ENCODE data around the gene NEDD1. TPM values are rescaled to one million over a fixed set of nuclear protein-coding genes. Genes with fewer than 3 reads are reported as not detected.

NEDD1 gene
- total RNA-seq, 1 experiment from 2014 or later = 35.4 TPM

- TF ChIP-seq ATF3 (IDR thresholded peaks at IDR 0.05) (no peak), SP1 (IDR thresholded peaks at IDR 0.05; ENCODE audit: low read depth) (no peak), ELF1 (IDR thresholded peaks at IDR 0.05; ENCODE audit: borderline replicate concordance, low read depth) (no peak), ZNF274 (IDR thresholded peaks at IDR 0.05; ENCODE audit: low read depth, low read length) (no peak)
Observed at GRCh38 chr12:96912943-96913342, 5.9 kb downstream of the NEDD1 start (continued).

GRCh38 chr12:96919510-96920210, 12.6 kb downstream of the NEDD1 start:
- Histone ChIP-seq H3K9ac (ENCODE audit: low read length) (no peak overlapping the region), H3K36me3 (ENCODE audit: control insufficient read depth in 1 of 2, insufficient read depth in 2 of 2, low read length in 2 of 2) (peaks cover 0 to 3% of the 10 kb centered on the region in 2 experiments; a peak in 1 of 4 replicates), H3K9me3 (ENCODE audit: control insufficient read depth in 1 of 2, insufficient read depth in 1 of 2, low read depth in 1 of 2, low read length in 2 of 2) (no peaks in the 10 kb centered on the region), H3K4me1 (ENCODE audit: control insufficient read depth in 1 of 2, insufficient read depth in 2 of 2, low read length in 2 of 2) (no peaks in the 10 kb centered on the region), H2AFZ (ENCODE audit: low read depth, low read length, poor library complexity, severe bottlenecking) (no peak overlapping the region), H3K27me3 (ENCODE audit: insufficient read depth, low read length) (no peaks in the 10 kb centered on the region), H3K9me2 (ENCODE audit: insufficient read depth) (no peaks in the 10 kb centered on the region), H3K79me2 (ENCODE audit: insufficient read depth, low read length) (peaks cover 25% of the 10 kb centered on the region), H3K4me3 (replicated peaks in 1 of 2; ENCODE audit: low read depth in 1 of 2, low read length in 2 of 2) (no peak overlapping the region), H4K20me1 (ENCODE audit: insufficient read depth) (no peaks in the 10 kb centered on the region), H3K4me2 (ENCODE audit: low read length) (no peak overlapping the region), H3K27ac (ENCODE audit: low read depth, low read length) (no peak overlapping the region)
- BruUV-seq (replicated peaks) = no TSS peak
- ATAC-seq (no peak), DNase-seq (ENCODE audit: low read depth, low spot score) (no peak)
- intact Hi-C loops (cut with micrococcal nuclease) = no loop called here
- POLR2A ChIA-PET = interaction anchor here (1.4 kb wide), 1 partner anchor 12 kb away, joined by 3 read pairs; no protein-coding TSS in a partner anchor
- RAD21 ChIA-PET (ENCODE audit: low non-redundant PET in 1 of 2, low total read pairs in 2 of 2, uncharacterized antibody in 2 of 2, unreplicated experiment in 2 of 2) = no interaction called here
- CTCF ChIA-PET = no interaction called here
- TF ChIP-seq, protein P1, sequence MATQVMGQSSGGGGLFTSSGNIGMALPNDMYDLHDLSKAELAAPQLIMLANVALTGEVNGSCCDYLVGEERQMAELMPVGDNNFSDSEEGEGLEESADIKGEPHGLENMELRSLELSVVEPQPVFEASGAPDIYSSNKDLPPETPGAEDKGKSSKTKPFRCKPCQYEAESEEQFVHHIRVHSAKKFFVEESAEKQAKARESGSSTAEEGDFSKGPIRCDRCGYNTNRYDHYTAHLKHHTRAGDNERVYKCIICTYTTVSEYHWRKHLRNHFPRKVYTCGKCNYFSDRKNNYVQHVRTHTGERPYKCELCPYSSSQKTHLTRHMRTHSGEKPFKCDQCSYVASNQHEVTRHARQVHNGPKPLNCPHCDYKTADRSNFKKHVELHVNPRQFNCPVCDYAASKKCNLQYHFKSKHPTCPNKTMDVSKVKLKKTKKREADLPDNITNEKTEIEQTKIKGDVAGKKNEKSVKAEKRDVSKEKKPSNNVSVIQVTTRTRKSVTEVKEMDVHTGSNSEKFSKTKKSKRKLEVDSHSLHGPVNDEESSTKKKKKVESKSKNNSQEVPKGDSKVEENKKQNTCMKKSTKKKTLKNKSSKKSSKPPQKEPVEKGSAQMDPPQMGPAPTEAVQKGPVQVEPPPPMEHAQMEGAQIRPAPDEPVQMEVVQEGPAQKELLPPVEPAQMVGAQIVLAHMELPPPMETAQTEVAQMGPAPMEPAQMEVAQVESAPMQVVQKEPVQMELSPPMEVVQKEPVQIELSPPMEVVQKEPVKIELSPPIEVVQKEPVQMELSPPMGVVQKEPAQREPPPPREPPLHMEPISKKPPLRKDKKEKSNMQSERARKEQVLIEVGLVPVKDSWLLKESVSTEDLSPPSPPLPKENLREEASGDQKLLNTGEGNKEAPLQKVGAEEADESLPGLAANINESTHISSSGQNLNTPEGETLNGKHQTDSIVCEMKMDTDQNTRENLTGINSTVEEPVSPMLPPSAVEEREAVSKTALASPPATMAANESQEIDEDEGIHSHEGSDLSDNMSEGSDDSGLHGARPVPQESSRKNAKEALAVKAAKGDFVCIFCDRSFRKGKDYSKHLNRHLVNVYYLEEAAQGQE (IDR thresholded peaks at IDR 0.05; ENCODE audit: low read depth) = no peak
- no peak for TF ChIP-seq EGR1 (IDR thresholded peaks at IDR 0.05; ENCODE audit: low read depth)
- no peak for TF ChIP-seq ZFX (IDR thresholded peaks at IDR 0.05)
- no peak for TF ChIP-seq EZH2phosphoT487 (IDR thresholded peaks at IDR 0.05; ENCODE audit: borderline replicate concordance)
- no peak for TF ChIP-seq POLR2A (IDR thresholded peaks at IDR 0.05; ENCODE audit: borderline replicate concordance, extremely low read depth, insufficient read depth, insufficient read length)
- TF ChIP-seq ATF3 (IDR thresholded peaks at IDR 0.05) = no peak
- TF ChIP-seq, protein P2, sequence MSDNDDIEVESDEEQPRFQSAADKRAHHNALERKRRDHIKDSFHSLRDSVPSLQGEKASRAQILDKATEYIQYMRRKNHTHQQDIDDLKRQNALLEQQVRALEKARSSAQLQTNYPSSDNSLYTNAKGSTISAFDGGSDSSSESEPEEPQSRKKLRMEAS (IDR thresholded peaks at IDR 0.05) = no peak
- no peak for TF ChIP-seq YY1 (IDR thresholded peaks at IDR 0.05; ENCODE audit: extremely low read depth, insufficient replicate concordance, low read depth, low read length)
- no peak for TF ChIP-seq RAD21 (IDR thresholded peaks at IDR 0.05; ENCODE audit: low read depth)
- TF ChIP-seq JUND (IDR thresholded peaks at IDR 0.05) = no peak
- no peak for TF ChIP-seq CBX3 (IDR thresholded peaks at IDR 0.05; ENCODE audit: low read depth)
- no peak for TF ChIP-seq SRF (IDR thresholded peaks at IDR 0.05; ENCODE audit: low read depth)
- no peak for TF ChIP-seq EZH2 (IDR thresholded peaks at IDR 0.05)
- TF ChIP-seq, protein P3, sequence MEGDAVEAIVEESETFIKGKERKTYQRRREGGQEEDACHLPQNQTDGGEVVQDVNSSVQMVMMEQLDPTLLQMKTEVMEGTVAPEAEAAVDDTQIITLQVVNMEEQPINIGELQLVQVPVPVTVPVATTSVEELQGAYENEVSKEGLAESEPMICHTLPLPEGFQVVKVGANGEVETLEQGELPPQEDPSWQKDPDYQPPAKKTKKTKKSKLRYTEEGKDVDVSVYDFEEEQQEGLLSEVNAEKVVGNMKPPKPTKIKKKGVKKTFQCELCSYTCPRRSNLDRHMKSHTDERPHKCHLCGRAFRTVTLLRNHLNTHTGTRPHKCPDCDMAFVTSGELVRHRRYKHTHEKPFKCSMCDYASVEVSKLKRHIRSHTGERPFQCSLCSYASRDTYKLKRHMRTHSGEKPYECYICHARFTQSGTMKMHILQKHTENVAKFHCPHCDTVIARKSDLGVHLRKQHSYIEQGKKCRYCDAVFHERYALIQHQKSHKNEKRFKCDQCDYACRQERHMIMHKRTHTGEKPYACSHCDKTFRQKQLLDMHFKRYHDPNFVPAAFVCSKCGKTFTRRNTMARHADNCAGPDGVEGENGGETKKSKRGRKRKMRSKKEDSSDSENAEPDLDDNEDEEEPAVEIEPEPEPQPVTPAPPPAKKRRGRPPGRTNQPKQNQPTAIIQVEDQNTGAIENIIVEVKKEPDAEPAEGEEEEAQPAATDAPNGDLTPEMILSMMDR (IDR thresholded peaks at IDR 0.05 in 2 of 3, conservative IDR thresholded peaks at IDR 0.05 in 1 of 3; ENCODE audit: borderline replicate concordance in 1 of 3, insufficient read depth in 1 of 3, low read depth in 2 of 3, low read length in 2 of 3) = no peak
- no peak for TF ChIP-seq POLR2AphosphoS5 (IDR thresholded peaks at IDR 0.05; ENCODE audit: low read depth, low read length)
- TF ChIP-seq SIN3A (IDR thresholded peaks at IDR 0.05; ENCODE audit: low read depth) = no peak

All from HCT116 (cell line).